HG03139 (cell line): Measurements from ENCODE around the gene FAAP24.
"Not testable (repeated sequence)": the region's sequence is repeated elsewhere in the genome, so short reads cannot be mapped to it uniquely, and the experiment has no call there.

Experiments used
- ATAC-seq: cut with Tn5 transposase; IDR thresholded peaks from one replicate; pipeline ENCODE4 v1.9.1; 2021; ENCODE audit not compliant: unreplicated experiment

FAAP24 gene, protein sequence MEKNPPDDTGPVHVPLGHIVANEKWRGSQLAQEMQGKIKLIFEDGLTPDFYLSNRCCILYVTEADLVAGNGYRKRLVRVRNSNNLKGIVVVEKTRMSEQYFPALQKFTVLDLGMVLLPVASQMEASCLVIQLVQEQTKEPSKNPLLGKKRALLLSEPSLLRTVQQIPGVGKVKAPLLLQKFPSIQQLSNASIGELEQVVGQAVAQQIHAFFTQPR

DNA sequence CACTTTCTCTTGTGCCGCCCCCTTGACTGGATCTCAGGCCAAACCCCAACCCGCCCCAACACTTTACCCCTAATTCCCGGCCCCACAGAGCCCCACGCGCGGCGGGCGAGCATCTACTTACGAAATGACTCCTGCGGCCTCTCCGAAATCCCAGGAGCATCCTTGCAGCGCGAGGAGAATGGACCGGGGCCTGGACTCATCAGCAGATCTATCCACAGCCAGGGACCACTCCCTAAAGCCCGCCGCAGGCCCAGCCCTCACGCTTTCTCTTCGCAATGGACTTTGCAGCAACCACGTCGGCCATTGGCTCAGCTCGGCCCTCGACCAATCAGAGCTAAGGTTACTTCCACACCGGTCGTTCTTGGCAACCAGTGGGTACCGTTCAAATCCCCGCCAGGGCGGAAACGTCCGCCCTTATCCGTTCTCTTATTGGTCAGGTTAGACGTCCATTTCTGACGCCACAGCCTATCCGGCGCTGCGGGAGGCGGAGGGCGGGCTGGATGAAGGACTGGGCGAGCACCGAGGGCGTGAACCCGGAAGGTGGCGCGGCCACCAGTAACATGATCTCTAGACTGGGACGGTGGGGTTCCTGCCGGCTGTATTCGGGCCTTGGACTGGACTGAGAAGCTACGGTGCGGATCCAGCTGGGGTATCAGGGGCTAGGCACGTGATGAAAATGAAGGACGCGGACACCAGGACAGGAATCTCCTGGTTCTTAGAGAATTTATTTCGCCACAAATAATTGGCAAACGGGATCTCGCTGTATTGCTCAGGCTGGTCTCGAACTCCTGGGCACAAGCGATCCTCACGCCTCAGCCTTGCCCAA is at the start of gene FAAP24, which contains the start of gene CEP89:
Gene FAAP24 (plus strand): TSS at position 528 of the 826 bp plus-strand sequence. CDS start 955 bp downstream, outside the sequence.
Gene CEP89 (minus strand): TSS at position 244 of the 826 bp plus-strand sequence. CDS start 84 bp downstream, at position 160.
- ATAC-seq, result peak; percentile 99

DNA sequence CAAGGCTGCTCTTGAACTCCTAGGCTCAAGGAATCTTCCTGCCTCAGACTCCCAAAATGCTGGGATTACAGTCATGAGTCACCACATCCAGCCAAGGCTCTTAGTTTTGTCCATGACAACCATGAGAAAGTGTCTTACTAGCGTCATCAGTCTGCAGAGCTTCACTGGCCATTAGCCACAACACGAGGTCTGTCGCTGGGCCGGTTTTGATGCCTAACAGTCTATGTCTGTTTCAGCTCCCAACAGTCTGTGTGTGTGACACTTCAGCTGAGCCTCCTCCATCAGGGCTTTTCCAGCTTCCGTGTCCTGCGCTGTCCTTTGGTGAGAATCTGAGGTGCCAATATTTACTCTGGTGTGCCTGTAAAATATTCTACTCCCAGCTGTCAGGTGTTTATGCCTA is 47.8 kb upstream of the FAAP24 start:
- no peak for ATAC-seq

DNA sequence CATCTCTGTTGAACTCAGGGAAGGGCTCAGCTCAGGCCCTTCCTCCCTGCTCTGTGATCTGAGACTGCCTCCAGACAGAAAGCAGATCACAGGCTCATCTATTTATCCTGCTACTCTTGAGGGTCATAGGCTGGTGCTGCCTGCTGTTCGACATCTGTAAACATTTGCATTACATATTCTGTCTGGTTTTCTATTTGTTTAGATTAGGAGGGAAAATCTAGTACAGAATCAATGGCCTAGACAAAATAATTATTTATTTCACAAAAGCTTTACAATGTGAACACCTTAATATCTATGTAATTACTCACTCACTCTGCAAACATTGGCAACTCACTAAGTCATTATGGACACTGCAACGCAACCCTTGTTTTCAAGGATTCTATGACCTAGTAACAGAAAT is 43.2 kb upstream of the FAAP24 start:
- no peak for ATAC-seq

DNA sequence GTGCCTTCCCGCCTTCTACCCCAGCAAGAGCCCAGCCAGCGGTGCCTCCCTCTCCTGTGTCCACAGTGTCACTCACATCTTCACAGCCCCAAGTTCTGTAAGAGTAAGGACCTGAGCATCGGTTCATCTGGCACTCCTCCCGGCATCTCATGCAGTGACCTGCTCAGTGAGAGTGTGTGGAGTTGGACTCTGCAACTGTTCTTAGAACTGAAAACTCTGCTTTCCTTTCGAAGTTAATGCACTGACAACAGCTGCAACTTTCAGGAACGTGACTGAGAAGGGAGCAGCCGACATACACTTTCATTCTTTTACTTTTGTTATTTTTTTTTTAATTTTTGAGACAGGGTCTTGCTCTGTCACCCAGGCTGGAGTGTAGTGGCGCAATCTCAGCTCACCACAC is 41.5 kb upstream of the FAAP24 start:
- ATAC-seq, result no peak

DNA sequence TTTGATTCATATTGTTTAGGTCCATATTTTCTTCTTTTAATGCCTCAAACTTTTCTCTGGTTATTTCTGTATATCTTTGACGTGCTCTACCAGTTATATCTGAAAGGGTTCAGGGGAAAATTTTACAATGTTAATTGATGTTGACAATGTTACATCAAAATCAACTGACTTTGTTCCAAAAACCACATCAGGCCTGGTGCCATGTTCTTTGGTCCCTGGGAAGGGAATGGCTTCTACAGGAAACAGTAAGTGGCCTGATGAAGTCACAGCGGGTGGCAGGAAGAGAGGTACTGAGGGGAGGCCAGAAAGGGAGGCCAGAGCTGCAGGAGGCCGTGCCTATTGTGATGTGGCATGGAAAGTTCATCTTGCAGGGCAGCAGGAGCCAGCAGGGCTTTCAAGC is 38.5 kb upstream of the FAAP24 start:
- no peak for ATAC-seq

DNA sequence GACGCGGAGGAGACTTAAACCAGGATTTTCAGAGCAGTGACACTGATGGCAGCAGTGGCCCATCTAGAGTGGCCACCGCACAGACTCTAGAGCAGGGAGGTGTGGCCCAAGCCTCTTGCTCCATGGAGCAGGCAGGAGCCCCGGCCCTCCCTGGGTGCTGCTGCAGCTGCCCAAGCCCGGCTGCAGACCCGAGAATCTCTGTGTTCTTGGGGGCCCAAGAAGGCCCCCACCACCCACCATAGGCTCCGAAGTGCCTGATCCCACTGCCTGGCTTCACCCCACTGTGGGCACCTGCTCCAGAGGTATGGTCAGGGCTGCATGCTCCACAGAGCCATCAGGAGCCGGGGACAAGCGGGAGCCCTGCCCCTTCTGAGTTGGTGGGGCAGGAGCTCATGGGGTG is 36.4 kb upstream of the FAAP24 start:
- no peak for ATAC-seq

DNA sequence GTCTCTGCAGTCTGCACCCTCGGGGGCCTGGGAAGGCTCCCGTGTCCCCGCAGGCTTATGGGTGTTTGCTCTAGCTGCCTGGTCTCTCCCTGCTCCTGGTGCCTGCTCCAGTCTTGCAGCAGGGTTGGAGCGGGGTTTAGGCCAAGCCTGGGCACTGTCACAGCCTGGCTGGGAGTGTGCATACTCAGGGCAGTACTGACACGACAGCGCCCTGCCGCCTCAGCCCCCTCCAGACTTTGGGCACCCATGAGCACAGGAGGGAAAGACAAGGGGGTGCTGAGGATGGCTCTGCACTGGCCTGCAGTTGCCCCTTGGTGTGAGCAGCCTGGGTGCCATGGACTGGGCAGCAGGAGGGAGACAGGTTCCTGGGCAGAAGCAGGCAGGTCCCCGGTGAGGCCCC is 36.0 kb upstream of the FAAP24 start:
- ATAC-seq, result no peak

DNA sequence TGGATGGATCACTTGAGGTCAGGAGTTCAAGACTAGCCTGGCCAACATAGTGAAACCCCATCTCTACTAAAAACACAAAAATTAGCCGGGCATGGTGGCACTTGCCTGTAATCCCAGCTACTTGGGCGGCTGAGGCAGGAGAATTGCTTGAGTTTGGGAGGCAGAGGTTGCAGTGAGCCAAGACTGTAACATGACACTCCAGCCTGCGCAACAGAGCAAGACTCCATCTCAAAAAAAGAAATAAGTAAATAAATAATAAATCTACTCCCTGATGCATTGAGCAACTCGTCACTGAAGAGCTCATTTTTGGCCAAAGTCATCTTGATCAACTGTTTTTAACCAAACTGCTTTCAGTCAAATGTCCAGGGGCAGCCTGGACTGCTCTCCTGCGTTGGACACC is 30.8 kb upstream of the FAAP24 start:
- ATAC-seq, result not testable (repeated sequence)

DNA sequence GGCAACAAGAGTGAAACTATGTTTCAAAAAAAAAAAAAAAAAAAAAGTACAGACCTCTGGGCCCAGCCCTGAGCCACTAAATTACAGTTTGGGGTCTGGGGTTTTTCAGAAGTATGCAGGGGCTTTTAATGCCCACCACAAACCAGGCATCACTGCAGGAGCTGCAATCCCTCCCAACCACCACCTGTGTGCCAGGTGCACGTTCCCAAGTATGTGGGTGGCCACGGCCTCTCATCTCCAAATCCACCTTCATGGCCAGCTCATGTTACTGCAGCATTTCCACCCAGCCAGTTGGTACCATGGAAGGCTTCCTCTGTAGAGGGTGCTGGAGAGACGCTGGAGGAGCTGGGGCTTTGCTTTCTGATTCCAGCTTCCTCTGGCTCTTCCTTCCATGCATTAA is 26.8 kb upstream of the FAAP24 start:
- ATAC-seq, result no peak

DNA sequence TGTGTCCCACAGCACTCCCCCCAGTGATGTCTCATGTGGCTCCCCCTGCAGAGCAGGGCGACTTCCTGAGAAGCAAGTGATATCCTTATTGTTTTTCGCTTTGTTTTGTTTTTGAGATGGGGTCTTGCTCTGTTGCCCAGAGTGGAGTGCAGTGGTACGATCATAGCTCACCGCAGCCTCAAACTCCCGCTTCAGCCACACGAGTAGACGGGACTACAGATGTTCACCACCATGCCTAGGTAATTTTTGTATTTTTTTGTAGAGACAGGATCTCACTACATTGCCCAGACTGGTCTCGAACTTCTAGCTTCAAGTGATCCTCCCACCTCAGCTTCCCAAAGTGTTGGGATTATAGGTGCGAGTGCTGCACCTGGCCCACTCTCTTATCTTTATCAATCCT is 5.3 kb upstream of the FAAP24 start:
- no peak for ATAC-seq

DNA sequence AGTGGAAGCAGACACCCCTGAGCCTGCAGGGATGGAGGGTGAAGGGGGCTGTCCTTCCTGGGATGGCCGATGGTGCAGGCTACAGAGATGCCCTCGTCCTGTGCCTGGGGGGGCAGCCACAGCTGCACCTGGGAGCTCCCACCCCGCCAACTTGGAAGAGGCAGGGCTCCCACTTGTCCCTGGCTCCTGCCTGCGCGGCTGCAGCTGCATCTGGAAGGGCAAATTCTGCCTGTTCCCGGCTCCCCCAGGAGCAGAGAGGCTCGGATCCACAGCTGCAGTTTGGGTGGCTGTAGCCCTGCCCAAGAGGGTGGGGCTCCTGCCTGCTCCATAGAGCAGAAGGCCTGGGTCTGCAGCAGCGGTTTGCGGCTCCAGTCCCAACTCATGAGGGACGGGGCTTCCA is 2.5 kb upstream of the FAAP24 start:
- ATAC-seq, result no peak

DNA sequence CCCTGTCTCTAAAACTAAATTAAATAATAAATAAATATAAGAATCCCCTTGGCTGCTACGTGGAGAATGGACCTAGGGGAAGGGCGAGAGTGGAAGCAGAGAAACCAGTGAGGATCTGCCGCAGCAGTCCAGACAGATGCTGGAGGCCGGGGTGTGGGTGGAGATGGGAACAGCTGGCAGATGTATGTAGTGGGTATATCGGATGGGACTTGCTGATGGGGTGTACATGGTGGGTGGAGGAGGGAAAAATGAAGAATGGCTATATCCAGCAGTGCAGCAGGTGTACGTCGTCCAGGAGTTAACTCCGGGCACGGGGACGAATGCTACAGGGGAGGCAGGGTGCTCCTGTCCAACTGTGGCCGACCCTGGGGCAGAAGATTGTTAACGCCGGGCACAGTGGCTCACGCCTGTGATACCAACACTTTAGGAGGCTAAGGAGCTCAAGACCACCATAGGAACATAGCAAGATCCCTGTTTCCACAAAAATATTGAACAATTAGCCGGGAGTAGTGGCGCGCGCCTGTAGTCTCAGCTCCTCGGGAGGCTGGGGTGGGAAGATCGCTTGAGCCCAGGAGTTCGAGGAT is 938 bp upstream of the FAAP24 start:
- ATAC-seq, result no peak

DNA sequence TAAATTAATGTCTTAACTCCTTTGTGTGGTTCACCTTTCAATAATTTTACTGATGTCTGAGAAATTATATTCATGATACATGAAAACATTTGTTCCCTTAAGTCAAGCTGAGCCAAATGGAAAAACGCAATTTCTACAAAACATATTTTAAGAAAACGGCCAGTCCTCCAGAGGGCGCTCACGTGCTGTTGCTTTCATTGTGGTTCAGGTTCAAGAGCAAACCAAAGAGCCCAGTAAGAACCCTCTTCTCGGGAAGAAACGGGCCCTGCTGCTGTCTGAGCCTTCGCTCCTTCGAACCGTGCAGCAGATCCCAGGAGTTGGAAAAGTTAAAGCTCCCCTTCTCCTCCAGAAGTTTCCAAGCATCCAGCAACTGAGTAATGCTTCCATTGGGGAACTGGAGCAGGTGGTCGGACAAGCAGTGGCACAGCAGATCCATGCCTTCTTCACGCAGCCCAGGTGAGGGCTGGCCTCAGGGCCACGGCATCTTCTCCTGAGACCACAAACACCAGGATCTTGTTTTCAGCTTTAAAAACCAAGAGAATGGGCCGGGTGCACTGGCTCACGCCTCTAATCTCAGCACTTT is 4.3 kb downstream of the FAAP24 start:
- no peak for ATAC-seq

DNA sequence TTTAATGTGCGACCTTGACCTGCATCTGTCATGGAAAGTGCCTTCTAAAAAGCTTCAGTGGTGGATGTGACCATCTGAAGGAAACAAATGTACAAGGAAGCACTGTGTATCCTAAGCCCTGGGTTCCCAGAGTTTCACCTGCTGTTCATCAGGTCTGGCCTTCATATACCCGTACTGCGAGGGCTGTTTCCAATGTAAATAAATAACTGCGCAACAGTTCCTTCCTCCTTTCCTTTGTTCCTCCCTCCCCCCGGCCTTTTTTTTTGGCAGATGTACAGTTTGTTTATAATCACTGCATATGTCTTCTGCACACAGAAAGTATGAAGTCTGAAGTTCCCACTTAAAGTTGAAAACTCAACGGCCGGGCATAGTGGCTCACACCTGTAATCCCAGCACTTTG is 5.2 kb downstream of the FAAP24 start:
- ATAC-seq, result no peak

DNA sequence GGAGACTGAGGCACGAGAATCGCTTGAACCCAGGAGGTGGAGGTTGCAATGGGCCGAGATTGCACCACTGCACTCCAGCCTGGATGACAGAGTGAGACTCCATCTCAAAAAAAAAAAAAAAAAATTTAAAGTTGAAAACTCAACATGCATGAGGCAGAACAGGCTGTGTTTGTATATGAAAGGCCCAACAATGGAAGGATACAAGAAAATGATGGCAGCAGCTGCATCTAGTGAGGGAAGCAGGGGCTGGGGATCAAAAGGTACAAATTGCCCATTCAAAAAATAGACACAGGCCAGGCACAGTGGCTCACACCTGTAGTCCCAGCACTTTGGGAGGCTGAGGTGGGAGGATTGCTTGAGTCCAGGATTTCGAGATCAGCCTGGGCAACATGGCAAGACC is 5.8 kb downstream of the FAAP24 start:
- not testable (repeated sequence) for ATAC-seq

DNA sequence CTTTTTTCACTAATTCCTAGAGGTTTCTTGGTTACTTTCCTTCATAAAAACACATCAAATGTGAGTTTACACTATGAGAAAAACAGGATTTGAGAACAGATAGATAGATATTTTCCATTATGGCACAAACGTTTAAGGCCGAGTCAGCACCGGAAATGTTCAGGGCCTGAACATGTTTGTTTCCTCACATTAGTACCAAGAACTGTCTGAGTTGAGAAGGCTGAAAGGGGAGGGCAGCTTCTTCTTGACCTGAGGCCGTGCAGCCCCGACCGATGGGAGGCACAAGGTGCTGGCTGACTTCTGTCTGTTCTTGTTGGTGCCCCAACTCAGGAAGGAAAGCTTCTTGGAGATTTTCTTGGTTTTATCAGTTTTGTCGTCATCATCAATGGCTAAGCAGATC is 7.8 kb downstream of the FAAP24 start:
- not testable (repeated sequence) for ATAC-seq

DNA sequence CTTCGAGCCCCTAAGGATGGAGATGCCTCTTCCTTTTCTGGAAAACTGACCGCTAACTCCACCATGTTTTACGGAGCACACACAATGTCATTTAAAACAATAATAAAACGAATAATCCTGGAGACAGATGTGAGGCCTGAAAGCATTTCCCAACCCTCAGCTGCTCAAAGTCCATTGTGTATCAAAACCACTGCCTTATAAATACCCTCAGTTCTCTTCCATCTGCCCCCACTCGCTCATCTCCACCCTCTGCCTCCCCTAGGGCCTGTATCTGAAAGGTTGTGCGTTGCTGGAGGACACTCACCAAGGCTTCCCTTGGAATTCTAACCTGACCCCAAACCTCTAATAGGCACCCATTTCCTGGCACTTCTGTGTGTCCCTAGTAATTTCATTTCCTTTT is 10.4 kb downstream of the FAAP24 start:
- ATAC-seq, result not testable (repeated sequence)

DNA sequence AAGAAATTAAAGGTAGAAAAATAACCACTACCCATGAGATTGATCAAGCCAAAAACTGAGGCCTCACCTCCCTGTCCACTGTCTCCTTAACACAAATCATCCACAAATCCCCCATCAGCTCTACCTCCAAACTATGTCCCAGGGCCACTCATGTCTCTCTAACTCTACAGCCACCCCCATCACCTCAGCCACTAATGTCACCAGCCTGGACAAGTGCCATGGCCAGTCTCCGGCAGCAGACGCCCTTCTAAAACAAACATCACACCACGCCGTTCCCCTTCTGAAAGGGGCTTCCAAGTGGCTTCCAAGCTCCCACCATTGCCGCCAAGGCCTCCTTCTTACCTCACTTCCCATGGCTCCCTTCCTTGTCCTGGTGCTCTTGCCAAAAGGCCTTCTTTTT is 16.2 kb downstream of the FAAP24 start:
- not testable (repeated sequence) for ATAC-seq

DNA sequence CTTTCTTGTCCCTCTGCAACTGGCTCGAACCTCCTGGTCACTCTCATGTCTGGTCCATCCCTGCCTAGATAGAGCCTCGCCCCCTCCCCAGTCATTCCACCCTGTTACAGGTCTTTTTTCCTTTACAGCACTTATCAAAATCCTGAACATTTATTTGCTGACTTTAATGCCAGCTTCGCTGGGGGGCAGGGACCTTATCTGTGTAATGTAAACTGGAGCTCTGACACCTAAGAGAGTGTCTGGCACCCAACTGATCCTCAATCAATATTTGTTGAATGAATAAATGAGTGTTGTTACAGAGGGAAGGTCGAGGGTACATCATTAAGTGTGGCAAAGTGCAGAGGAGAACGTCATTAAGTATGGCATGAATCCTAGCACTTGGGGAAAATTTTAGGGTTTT is 16.7 kb downstream of the FAAP24 start:
- ATAC-seq, result no peak

DNA sequence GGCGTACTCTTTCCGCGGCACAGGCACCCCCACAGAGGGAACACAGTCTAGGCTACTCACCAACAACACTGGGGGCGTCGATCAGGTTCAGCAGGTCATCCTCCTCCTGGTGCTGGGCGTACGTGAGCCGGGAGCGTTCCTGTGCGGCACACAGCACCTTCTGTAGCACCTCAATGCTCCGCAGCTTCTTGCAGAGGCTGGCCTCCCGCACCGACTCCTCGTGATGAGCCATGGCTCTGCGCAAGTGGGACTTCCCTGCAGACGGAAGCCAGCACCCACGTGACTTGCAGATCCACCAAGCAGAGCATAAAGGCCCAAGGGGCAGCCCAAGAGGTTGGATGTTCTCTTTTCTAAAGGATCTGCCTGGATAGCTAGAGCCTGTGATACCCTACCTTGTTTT is 23.9 kb downstream of the FAAP24 start:
- ATAC-seq, result not testable (repeated sequence)

DNA sequence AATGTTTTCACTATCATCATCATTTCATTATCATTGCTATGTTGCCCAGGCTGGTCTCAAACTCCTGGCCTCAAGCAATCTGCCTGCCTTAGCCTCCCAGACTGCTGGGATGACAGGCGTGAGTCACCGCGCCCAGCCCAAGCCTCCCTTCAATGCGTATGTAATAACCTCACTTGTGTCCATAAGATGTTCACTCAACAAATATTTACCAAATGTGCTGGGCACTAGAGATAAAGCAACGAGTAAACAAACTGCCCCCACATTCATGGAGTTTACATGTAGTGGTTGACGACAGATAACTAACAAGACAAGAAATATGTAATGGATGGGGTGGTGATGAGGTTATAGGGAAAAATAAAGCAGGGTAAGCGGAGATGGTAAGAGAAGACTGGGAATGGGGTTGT is 25.0 kb downstream of the FAAP24 start:
- not testable (repeated sequence) for ATAC-seq
